ENCODE data around the gene ADAM10.

- TF ChIP-seq CTCF (IDR thresholded peaks at IDR 0.05; ENCODE audit: low read length) = no peak
- no peak for TF ChIP-seq EZH2 (IDR thresholded peaks at IDR 0.05; ENCODE audit: borderline replicate concordance, low read length)
Measured at GRCh38 chr15:58549785-58550074, 199.8 kb downstream of the ADAM10 start.

All from OCI-LY1 (cell line).